HepG2 (cell line): ENCODE data around the gene ZNF226. TPM values are rescaled to one million over a fixed set of nuclear protein-coding genes. Genes with fewer than 3 reads are reported as not detected.

Source experiments
- CCAR2 ChIP-seq: fragments of 200-400 bp; formaldehyde crosslinking; optimal IDR thresholded peaks from 2 replicates; pipeline ENCODE3; 2018; ENCODE audit warnings: low read depth, mild to moderate bottlenecking, low read length, moderate library complexity
- FOSL2 ChIP-seq: sonication (generic); formaldehyde crosslinking; IDR thresholded peaks from 2 replicates; pipeline ENCODE4 v1.4.0; 2020; ENCODE audit warnings: missing genetic modification reagents
- KLF13 ChIP-seq: sonication (generic); formaldehyde crosslinking; IDR thresholded peaks from 2 replicates; pipeline ENCODE4 v1.4.0; 2020; ENCODE audit warnings: mild to moderate bottlenecking, missing genetic modification reagents
- NBN ChIP-seq: fragments of 450-650 bp; conservative IDR thresholded peaks from 2 replicates; pipeline ENCODE4 v1.6.1; 2017
- PAX8 ChIP-seq: sonication (generic); formaldehyde crosslinking; IDR thresholded peaks from 2 replicates; pipeline ENCODE4 v1.8.0; 2022; ENCODE audit warnings: mild to moderate bottlenecking, missing genetic modification reagents, borderline replicate concordance
- RFX1 ChIP-seq: fragments of 450-650 bp; IDR thresholded peaks from 2 replicates; pipeline ENCODE4 v1.6.1; 2017
- SAP130 ChIP-seq: IDR thresholded peaks from 2 replicates; pipeline ENCODE4 v1.6.1; 2016; ENCODE audit warnings: low read depth
- SIN3A ChIP-seq: IDR thresholded peaks from 2 replicates; pipeline ENCODE4 v1.6.1; 2011; ENCODE audit warnings: low read depth, mild to moderate bottlenecking, control low read depth, low read length, borderline replicate concordance
- SRF ChIP-seq: IDR thresholded peaks from 2 replicates; pipeline ENCODE4 v1.6.1; 2011; ENCODE audit warnings: mild to moderate bottlenecking, low read depth, low read length, moderate library complexity
- TOPORS ChIP-seq: sonication (generic); formaldehyde crosslinking; IDR thresholded peaks from 2 replicates; pipeline ENCODE4 v1.8.0; 2023; ENCODE audit warnings: mild to moderate bottlenecking, missing genetic modification reagents
- ZFP36L1 ChIP-seq: sonication (generic); formaldehyde crosslinking; IDR thresholded peaks from 2 replicates; pipeline ENCODE4 v1.8.0; 2022; ENCODE audit warnings: mild to moderate bottlenecking, missing genetic modification reagents, moderate library complexity
- ZFP62 ChIP-seq: sonication (generic); formaldehyde crosslinking; IDR thresholded peaks from 2 replicates; pipeline ENCODE4 v1.4.0; 2020; ENCODE audit warnings: missing genetic modification reagents
- ZMYM4 ChIP-seq: sonication (generic); formaldehyde crosslinking; IDR thresholded peaks from 2 replicates; pipeline ENCODE4 v1.8.1; 2023; ENCODE audit warnings: mild to moderate bottlenecking, missing genetic modification reagents
- ZNF136 ChIP-seq: sonication (generic); formaldehyde crosslinking; IDR thresholded peaks from 2 replicates; pipeline ENCODE4 v1.8.1; 2022; ENCODE audit warnings: low read depth, mild to moderate bottlenecking, moderate library complexity, missing genetic modification reagents
- ZNF230 ChIP-seq: sonication (generic); formaldehyde crosslinking; IDR thresholded peaks from 2 replicates; pipeline ENCODE4 v1.4.0; 2020; ENCODE audit warnings: mild to moderate bottlenecking, missing genetic modification reagents
- ZNF234 ChIP-seq: sonication (generic); formaldehyde crosslinking; conservative IDR thresholded peaks from 2 replicates; pipeline ENCODE4 v1.5.1; 2020; ENCODE audit warnings: mild to moderate bottlenecking, missing genetic modification reagents
- polyA plus RNA-seq, 8 experiments: library from polyadenylated mRNA; depleted of rRNA in 3 of 8; stranded (reverse) in 7 of 8; unstranded in 1 of 8; fragments of >200 nt; fragmentation: Illumina TruSeq in 4 of 8; extraction: Trizol in 4 of 8; gene quantifications; 2 replicates each; pipeline versions ENCODE4 v1.2.1 to v1.2.3, GENCODE V29; 2011 to 2016; ENCODE audit warnings: low read depth in 4 of 8, missing spikeins in 1 of 8, mixed read lengths in 1 of 8; ENCODE audit not compliant: insufficient read depth in 1 of 8
- total RNA-seq, 5 experiments: library from RNA; depleted of rRNA; stranded (reverse); fragments of >200 nt; fragmentation: Illumina TruSeq; extraction: Trizol; gene quantifications; 2 replicates each; pipeline ENCODE4 v1.2.3, GENCODE V29; 2016; ENCODE audit warnings: low read depth in 1 of 5
- TF ChIP-seq, protein P1 (sequence below): sonication (generic); formaldehyde crosslinking; IDR thresholded peaks from 2 replicates; pipeline ENCODE4 v1.5.0; 2020; ENCODE audit warnings: missing genetic modification reagents
- TF ChIP-seq, protein P2 (sequence below): sonication (generic); formaldehyde crosslinking; IDR thresholded peaks from 2 replicates; pipeline ENCODE4 v1.5.0; 2020; ENCODE audit warnings: missing genetic modification reagents
- TF ChIP-seq, protein P3 (sequence below): sonication (generic); formaldehyde crosslinking; IDR thresholded peaks from 2 replicates; pipeline ENCODE4 v1.4.0; 2020; ENCODE audit warnings: low read depth, missing genetic modification reagents
- TF ChIP-seq, protein P4 (sequence below): sonication (generic); formaldehyde crosslinking; IDR thresholded peaks from 2 replicates; pipeline ENCODE4 v1.4.0; 2020; ENCODE audit warnings: mild to moderate bottlenecking, missing genetic modification reagents
- TF ChIP-seq, protein P5 (sequence below): sonication (generic); formaldehyde crosslinking; IDR thresholded peaks from 2 replicates; pipeline ENCODE4 v1.4.0; 2020; ENCODE audit warnings: missing genetic modification reagents
- TF ChIP-seq, protein P6 (sequence below): sonication (generic); formaldehyde crosslinking; IDR thresholded peaks from 2 replicates; pipeline ENCODE4 v1.8.0; 2022; ENCODE audit warnings: low read depth, missing genetic modification reagents

ZNF226 gene
- total and polyA plus RNA-seq, 2 of the 13 experiments (the other 11 are each of a cell fraction or from before 2014, with no cell fraction given) = 8.3 to 16.0 TPM

DNA sequence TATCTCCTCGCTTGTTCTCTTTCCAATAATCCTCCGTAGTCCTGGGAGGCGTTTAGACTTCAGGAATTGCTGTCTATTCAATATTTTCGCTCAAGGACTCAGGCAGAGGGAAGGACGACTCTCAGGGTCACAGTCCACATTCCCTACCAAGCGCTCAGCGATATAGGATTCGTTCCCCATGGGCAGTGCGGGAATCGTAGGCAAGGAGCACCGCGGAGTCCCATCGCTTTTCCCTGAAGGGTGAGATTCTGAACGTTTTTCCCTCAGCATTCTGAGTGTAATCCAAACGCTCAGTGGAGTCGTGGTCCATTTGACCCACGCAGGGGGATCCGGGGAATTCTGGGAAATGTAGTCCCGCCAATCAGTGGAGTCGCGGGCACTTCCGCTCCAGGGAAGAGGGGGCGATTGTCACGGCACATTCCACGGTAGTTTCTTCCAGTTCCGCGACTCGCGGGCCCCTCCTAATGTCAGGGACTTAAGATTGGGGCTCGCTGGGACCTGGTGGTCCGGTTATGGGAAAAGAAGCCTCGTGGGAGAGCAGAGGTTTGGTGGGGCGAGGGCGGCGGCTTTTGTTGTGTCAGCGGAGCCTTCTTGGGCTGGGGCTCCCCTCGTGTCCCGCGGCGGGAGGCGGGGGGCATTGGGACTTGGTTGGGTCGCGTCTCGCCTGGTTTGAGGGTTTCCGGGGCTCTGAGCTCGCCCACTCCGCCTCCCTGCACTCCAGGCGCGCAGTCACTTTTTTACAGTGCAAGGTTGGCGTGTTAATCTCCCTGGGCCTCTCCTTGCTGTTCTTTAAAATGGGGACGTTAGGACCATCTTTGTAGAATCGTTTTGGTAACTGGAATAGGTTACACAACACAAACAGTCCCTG is 23.5 kb upstream of the ZNF226 start, which contains the start of gene ZNF234 (continued):
- TF ChIP-seq ZNF234 (0 out of 2 replicates have a peak, but pooled peaks have one; percentile 21), CCAR2 (no peak), ZNF136 (CRISPR knock-in tag) (no peak), ZMYM4 (CRISPR knock-in tag) (peak; percentile 24; the same call in 1 of the 2 replicates), ZNF230 (CRISPR knock-in tag) (no peak), SRF (no peak), RFX1 (no peak), NBN (no peak), ZFP36L1 (CRISPR knock-in tag) (no peak), ZFP62 (no peak), PAX8 (CRISPR knock-in tag) (no peak), SIN3A (peak; percentile 75), SAP130 (CRISPR knock-in tag) (peak; percentile 89), TOPORS (no peak), FOSL2 (CRISPR knock-in tag) (peak; percentile 24; the same call in 1 of the 2 replicates), KLF13 (CRISPR knock-in tag) (no peak)
- TF ChIP-seq, protein P1, sequence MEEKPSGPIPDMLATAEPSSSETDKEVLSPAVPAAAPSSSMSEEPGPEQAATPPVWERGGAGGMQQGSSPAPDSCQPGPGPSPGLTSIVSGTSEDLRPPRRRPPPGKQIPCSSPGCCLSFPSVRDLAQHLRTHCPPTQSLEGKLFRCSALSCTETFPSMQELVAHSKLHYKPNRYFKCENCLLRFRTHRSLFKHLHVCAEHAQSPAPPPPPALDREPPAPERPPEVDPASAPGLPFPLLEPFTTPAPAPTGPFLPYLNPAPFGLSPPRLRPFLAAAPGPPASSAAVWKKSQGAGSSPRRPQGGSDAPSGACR = no peak
- TF ChIP-seq, protein P2, sequence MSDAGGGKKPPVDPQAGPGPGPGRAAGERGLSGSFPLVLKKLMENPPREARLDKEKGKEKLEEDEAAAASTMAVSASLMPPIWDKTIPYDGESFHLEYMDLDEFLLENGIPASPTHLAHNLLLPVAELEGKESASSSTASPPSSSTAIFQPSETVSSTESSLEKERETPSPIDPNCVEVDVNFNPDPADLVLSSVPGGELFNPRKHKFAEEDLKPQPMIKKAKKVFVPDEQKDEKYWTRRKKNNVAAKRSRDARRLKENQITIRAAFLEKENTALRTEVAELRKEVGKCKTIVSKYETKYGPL = no peak
- TF ChIP-seq, protein P3, sequence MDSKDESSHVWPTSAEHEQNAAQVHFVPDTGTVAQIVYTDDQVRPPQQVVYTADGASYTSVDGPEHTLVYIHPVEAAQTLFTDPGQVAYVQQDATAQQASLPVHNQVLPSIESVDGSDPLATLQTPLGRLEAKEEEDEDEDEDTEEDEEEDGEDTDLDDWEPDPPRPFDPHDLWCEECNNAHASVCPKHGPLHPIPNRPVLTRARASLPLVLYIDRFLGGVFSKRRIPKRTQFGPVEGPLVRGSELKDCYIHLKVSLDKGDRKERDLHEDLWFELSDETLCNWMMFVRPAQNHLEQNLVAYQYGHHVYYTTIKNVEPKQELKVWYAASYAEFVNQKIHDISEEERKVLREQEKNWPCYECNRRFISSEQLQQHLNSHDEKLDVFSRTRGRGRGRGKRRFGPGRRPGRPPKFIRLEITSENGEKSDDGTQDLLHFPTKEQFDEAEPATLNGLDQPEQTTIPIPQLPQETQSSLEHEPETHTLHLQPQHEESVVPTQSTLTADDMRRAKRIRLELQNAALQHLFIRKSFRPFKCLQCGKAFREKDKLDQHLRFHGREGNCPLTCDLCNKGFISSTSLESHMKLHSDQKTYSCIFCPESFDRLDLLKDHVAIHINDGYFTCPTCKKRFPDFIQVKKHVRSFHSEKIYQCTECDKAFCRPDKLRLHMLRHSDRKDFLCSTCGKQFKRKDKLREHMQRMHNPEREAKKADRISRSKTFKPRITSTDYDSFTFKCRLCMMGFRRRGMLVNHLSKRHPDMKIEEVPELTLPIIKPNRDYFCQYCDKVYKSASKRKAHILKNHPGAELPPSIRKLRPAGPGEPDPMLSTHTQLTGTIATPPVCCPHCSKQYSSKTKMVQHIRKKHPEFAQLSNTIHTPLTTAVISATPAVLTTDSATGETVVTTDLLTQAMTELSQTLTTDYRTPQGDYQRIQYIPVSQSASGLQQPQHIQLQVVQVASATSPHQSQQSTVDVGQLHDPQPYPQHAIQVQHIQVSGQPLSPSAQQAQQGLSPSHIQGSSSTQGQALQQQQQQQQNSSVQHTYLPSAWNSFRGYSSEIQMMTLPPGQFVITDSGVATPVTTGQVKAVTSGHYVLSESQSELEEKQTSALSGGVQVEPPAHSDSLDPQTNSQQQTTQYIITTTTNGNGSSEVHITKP (CRISPR knock-in tag) = peak; percentile 85
- TF ChIP-seq, protein P4, sequence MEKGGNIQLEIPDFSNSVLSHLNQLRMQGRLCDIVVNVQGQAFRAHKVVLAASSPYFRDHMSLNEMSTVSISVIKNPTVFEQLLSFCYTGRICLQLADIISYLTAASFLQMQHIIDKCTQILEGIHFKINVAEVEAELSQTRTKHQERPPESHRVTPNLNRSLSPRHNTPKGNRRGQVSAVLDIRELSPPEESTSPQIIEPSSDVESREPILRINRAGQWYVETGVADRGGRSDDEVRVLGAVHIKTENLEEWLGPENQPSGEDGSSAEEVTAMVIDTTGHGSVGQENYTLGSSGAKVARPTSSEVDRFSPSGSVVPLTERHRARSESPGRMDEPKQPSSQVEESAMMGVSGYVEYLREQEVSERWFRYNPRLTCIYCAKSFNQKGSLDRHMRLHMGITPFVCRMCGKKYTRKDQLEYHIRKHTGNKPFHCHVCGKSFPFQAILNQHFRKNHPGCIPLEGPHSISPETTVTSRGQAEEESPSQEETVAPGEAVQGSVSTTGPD (CRISPR knock-in tag) = no peak
- TF ChIP-seq, protein P5, sequence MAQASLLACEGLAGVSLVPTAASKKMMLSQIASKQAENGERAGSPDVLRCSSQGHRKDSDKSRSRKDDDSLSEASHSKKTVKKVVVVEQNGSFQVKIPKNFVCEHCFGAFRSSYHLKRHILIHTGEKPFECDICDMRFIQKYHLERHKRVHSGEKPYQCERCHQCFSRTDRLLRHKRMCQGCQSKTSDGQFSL (CRISPR knock-in tag) = no peak
- TF ChIP-seq, protein P6, sequence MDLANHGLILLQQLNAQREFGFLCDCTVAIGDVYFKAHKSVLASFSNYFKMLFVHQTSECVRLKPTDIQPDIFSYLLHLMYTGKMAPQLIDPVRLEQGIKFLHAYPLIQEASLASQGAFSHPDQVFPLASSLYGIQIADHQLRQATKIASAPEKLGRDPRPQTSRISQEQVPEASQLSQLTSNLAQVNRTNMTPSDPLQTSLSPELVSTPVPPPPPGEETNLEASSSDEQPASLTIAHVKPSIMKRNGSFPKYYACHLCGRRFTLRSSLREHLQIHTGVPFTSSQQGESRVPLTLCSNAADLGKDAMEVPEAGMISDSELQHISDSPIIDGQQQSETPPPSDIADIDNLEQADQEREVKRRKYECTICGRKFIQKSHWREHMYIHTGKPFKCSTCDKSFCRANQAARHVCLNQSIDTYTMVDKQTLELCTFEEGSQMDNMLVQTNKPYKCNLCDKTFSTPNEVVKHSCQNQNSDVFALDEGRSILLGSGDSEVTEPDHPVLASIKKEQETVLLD (CRISPR knock-in tag) = no peak
